ENCODE measurements around the gene RALGAPA2.

The RALGAPA2 gene

GRCh38 chr20:20430066-20430465, 282.4 kb downstream of the RALGAPA2 start:
- DNase-seq (ENCODE audit: low read depth) = no peak
- TF ChIP-seq CTCF (IDR thresholded peaks at IDR 0.05; ENCODE audit: control insufficient read depth, insufficient read depth, low read depth, low read length, missing control alignments) = no peak
- H3K4me3 ChIP-seq (ENCODE audit: control insufficient read depth, low read depth, low read length) = no peak overlapping the region

DNA sequence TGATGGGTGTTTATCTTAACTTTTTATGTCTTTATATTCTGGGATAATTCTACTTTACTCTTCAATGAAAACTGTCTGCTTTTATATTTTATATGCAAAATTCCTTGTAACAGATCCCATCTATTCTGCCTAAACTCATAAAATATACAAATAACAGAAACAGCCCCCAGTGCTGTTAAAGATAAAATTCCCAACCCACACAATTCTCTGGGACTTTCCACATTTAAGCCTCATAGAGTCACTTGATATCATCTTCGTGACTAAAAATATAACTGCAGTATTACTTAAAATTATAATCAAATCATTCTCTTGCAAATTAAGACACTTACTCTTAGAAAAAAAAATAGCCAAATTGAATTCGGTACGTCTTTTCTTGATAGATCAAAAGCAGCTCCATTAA, 284.4 kb downstream of the RALGAPA2 start:
- H3K4me3 ChIP-seq (ENCODE audit: control insufficient read depth, low read depth, low read length) = no peak overlapping the region
- no peak for DNase-seq (ENCODE audit: low read depth)
- no peak for TF ChIP-seq CTCF (IDR thresholded peaks at IDR 0.05; ENCODE audit: control insufficient read depth, insufficient read depth, low read depth, low read length, missing control alignments)

DNA sequence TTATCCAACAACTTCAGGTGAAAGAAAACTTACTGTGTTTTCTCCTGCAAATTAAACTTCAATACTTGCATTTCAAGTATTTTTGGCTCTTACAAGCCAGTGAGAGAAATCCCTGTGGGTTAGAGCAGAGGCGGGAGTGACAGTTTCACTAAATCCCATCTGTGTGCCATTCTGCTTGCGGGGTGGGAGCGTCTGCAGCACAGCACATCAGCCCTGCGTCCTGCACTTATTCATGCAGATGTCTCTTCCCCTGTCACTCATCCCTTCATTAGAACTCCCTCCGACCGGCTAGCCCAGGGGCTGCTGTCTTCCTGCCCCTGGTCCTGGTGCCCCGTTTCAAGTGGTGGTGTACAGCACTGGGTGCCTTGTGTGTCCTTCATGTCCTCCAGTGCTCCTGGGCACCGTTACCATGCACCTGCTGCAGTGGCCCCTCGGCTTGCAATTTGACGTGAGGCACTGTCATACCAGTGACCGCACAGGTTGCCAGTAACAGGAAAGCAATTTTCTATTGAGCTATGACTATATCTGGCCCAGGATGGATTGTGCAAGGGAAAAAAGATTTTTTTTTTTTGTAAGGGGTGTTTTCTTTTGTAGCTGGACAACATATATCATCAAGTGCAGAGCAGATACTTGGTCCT, 285.1 kb downstream of the RALGAPA2 start:
- no peak overlapping the region for H3K4me3 ChIP-seq (ENCODE audit: control insufficient read depth, low read depth, low read length)
- DNase-seq (ENCODE audit: low read depth) = no peak
- TF ChIP-seq CTCF (IDR thresholded peaks at IDR 0.05; ENCODE audit: control insufficient read depth, insufficient read depth, low read depth, low read length, missing control alignments) = no peak

GRCh38 chr20:20426655-20426907, 285.9 kb downstream of the RALGAPA2 start:
- no peak for TF ChIP-seq CTCF (IDR thresholded peaks at IDR 0.05; ENCODE audit: control insufficient read depth, insufficient read depth, low read depth, low read length, missing control alignments)
- no peak for DNase-seq (ENCODE audit: low read depth)

DNA sequence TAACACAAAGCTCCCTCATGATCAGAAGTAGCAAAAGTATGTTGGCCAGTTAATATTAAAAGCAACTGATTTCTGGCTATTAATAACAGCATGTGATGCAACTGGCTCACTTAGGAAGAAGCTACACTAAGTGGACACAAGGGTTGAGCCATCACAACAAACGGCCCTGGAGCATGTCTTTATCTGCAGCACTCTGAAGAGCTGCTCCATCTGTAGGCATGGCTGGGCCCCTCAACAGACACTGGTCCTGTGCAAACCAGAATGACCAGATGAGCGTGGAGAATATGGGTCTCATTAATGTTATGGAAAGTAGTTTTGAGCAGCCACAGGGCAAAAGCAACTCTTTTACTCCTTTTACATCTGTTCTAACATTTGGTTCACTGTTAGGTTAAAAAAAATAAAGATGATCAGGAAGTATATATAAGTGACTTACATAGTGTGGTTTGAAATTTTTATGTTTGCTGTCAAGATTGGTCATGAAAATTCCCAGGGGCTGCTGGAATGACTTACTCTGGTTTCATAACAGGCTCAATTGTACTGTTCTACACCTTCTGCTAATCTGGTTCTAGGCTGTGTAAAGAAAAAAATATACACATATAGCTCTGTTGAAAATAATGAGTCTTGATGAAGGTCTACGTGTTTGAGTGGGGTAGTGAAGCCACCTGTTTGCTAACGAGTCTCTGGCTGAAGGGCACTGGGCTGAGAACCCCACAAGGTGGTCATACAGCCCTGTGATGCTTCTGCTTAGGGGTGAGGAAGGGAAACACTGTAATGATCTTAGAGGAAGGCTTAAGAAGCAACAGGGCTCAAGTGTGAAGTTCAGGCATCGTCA, 286.4 kb downstream of the RALGAPA2 start:
- TF ChIP-seq CTCF (IDR thresholded peaks at IDR 0.05; ENCODE audit: control insufficient read depth, insufficient read depth, low read depth, low read length, missing control alignments) = no peak
- no peak overlapping the region for H3K4me3 ChIP-seq (ENCODE audit: control insufficient read depth, low read depth, low read length)
- DNase-seq (ENCODE audit: low read depth) = no peak

More at GRCh38 chr20:20426655-20426907, 285.9 kb downstream of the RALGAPA2 start:
- no peak overlapping the region for H3K4me3 ChIP-seq (ENCODE audit: control insufficient read depth, low read depth, low read length)

DNA sequence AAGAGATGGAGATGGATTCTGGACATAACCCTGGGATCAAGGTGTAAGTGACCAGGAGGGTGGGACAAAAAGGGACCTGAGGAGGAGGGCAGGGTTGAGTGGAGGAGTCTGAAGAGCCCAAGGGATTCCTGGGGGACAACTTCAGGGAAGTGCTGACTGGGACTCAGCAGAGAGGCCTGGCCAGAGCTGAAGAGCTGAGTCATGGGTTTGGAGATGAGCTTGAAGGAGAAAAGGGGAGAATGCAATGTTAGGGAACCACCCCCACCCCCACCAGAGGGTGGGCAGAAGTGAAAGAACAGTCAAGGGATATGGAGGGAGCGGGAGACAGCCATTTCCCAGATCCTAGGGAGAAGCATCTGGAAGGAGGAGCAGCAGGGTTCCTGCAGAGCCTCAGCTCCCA, 289.3 kb downstream of the RALGAPA2 start:
- no peak for TF ChIP-seq CTCF (IDR thresholded peaks at IDR 0.05; ENCODE audit: control insufficient read depth, insufficient read depth, low read depth, low read length, missing control alignments)
- DNase-seq (ENCODE audit: low read depth) = no peak
- no peak overlapping the region for H3K4me3 ChIP-seq (ENCODE audit: control insufficient read depth, low read depth, low read length)

Measured in AG09309 (cell line).